ENCODE results near the gene RAC3.

- TF ChIP-seq, protein P1, sequence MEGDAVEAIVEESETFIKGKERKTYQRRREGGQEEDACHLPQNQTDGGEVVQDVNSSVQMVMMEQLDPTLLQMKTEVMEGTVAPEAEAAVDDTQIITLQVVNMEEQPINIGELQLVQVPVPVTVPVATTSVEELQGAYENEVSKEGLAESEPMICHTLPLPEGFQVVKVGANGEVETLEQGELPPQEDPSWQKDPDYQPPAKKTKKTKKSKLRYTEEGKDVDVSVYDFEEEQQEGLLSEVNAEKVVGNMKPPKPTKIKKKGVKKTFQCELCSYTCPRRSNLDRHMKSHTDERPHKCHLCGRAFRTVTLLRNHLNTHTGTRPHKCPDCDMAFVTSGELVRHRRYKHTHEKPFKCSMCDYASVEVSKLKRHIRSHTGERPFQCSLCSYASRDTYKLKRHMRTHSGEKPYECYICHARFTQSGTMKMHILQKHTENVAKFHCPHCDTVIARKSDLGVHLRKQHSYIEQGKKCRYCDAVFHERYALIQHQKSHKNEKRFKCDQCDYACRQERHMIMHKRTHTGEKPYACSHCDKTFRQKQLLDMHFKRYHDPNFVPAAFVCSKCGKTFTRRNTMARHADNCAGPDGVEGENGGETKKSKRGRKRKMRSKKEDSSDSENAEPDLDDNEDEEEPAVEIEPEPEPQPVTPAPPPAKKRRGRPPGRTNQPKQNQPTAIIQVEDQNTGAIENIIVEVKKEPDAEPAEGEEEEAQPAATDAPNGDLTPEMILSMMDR (IDR thresholded peaks at IDR 0.05) = no peak
- TF ChIP-seq POLR2A (IDR thresholded peaks at IDR 0.05) = no peak
Measured at GRCh38 chr17:81996757-81997441, 34.6 kb upstream of the RAC3 start.

All from gastroesophageal sphincter (tissue), 3 donors.